ENCODE data around the gene IL5RA. TPM values are rescaled to one million over a fixed set of nuclear protein-coding genes. Genes with fewer than 3 reads are reported as not detected.

IL5RA gene
- total and polyA plus RNA-seq, 10 donors = 0.06 to 3.2 (median 1.3) TPM

GRCh38 chr3:3126477-3127431 is 16.6 kb upstream of the IL5RA start, which contains the start of gene TRNT1:
Gene TRNT1, plus strand, starts transcription at chr3:3126940. Its CDS starts 2,101 bp downstream, at chr3:3129041.
- H3K9me3 ChIP-seq = no peaks in the 10 kb centered on the region
- peak; percentile 99 to 100 (median 99) for TF ChIP-seq POLR2AphosphoS5 (IDR thresholded peaks at IDR 0.05)
- TF ChIP-seq POLR2A (IDR thresholded peaks at IDR 0.05) = peak; percentile 23 to 85 (median 81)
- TF ChIP-seq CTCF (IDR thresholded peaks at IDR 0.05 in 8 of 11, conservative IDR thresholded peaks at IDR 0.05 in 3 of 11) = peak in 3 of 11 experiments; percentile 18 to 45 (median 25)
- WGBS, 5 donors = 1 to 3% (median 1%) methylated on average over 43 to 100 of the region's 100 CpGs
- peaks cover 0 to 28% (median 25%) of the 10 kb centered on the region in 6 donors for H3K36me3 ChIP-seq
- no peaks in the 10 kb centered on the region for H3K27me3 ChIP-seq (replicated peaks in 1 of 7)
- intact Hi-C loops (cut with DNase I; ENCODE audit: low total_unique reads) = no loop called here
- peak within 1 kb of the TSS; percentile 66 to 94 (median 82) for H3K4me3 ChIP-seq
- peaks cover 14 to 49% (median 40%) of the 10 kb centered on the region in 6 donors for H3K4me1 ChIP-seq
- peak; percentile 98 for DNase-seq
- H3K27ac ChIP-seq = peak within 1 kb of the TSS; percentile 92 to 97 (median 95)

GRCh38 chr3:3125977-3126376 is 15.8 kb upstream of the IL5RA start:
- H3K27me3 ChIP-seq (replicated peaks in 1 of 7) = no peaks in the 10 kb centered on the region
- intact Hi-C loops (cut with DNase I; ENCODE audit: low total_unique reads) = no loop called here
- H3K36me3 ChIP-seq = peaks cover 0 to 23% (median 21%) of the 10 kb centered on the region in 6 donors
- H3K9me3 ChIP-seq = no peaks in the 10 kb centered on the region
- 90 to 94% (median 92%) methylated on average over 24 of the region's 24 CpGs for WGBS, 5 donors
- peak overlapping the region; percentile 66 to 94 (median 82) for H3K4me3 ChIP-seq
- peaks cover 14 to 49% (median 40%) of the 10 kb centered on the region in 6 donors for H3K4me1 ChIP-seq
- peak; percentile 84 for DNase-seq
- TF ChIP-seq CTCF (IDR thresholded peaks at IDR 0.05 in 8 of 11, conservative IDR thresholded peaks at IDR 0.05 in 3 of 11) = no peak
- no peak for TF ChIP-seq POLR2AphosphoS5 (IDR thresholded peaks at IDR 0.05)
- no peak for TF ChIP-seq POLR2A (IDR thresholded peaks at IDR 0.05)
- H3K27ac ChIP-seq = peak overlapping the region; percentile 92 to 97 (median 95)

- Histone ChIP-seq H3K36me3 (no peaks in the 10 kb centered on the region), H3K4me3 (no peak overlapping the region), H3K27ac (no peak overlapping the region), H3K4me1 (no peaks in the 10 kb centered on the region), H3K9me3 (no peaks in the 10 kb centered on the region), H3K27me3 (replicated peaks in 1 of 7) (no peaks in the 10 kb centered on the region)
- WGBS, 5 donors = 60 to 76% (median 63%) methylated on average over 4 of the region's 4 CpGs
- TF ChIP-seq POLR2A (IDR thresholded peaks at IDR 0.05) (no peak), CTCF (IDR thresholded peaks at IDR 0.05 in 8 of 11, conservative IDR thresholded peaks at IDR 0.05 in 3 of 11) (no peak)
- intact Hi-C loops (cut with DNase I; ENCODE audit: low total_unique reads) = no loop called here
- DNase-seq = no peak
Observed at GRCh38 chr3:3119393-3119851, 9.2 kb upstream of the IL5RA start.

GRCh38 chr3:3117651-3118050 is 7.5 kb upstream of the IL5RA start:
- intact Hi-C loops (cut with DNase I; ENCODE audit: low total_unique reads) = no loop called here
- WGBS, 5 donors = 85 to 93% (median 87%) methylated on average over 2 of the region's 2 CpGs
- TF ChIP-seq POLR2AphosphoS5 (IDR thresholded peaks at IDR 0.05) = no peak
- no peak for TF ChIP-seq CTCF (IDR thresholded peaks at IDR 0.05 in 8 of 11, conservative IDR thresholded peaks at IDR 0.05 in 3 of 11)
- no peak for TF ChIP-seq POLR2A (IDR thresholded peaks at IDR 0.05)
- no peaks in the 10 kb centered on the region for H3K36me3 ChIP-seq
- H3K27me3 ChIP-seq (replicated peaks in 1 of 7) = no peaks in the 10 kb centered on the region
- H3K4me3 ChIP-seq = no peak overlapping the region
- H3K9me3 ChIP-seq = no peaks in the 10 kb centered on the region
- no peak for DNase-seq
- no peak overlapping the region for H3K27ac ChIP-seq
- no peaks in the 10 kb centered on the region for H3K4me1 ChIP-seq

All from spleen (tissue), 11 donors.